Left ventricle myocardium inferior (tissue), 1 donor: ENCODE measurements around the gene PHLDB2. TPM values are rescaled to one million over a fixed set of nuclear protein-coding genes. Genes with fewer than 3 reads are reported as not detected.
A peak's percentile ranks its signal among the peaks of the same experiment; 100 is the strongest.

Experiments used
- DNase-seq: peaks from one replicate; pipeline ENCODE4 v3.0.0-alpha.2; 2020
- H3K27ac ChIP-seq: fragments of 200-600 bp; replicated peaks from 2 replicates; pipeline ENCODE4 v1.8.0; 2021
- H3K27me3 ChIP-seq: fragments of 200-600 bp; 2 replicates; pipeline ENCODE4 v1.8.0; 2021; ENCODE audit warnings: low read depth
- H3K36me3 ChIP-seq: fragments of 200-600 bp; 2 replicates; pipeline ENCODE4 v1.8.0; 2021
- H3K4me1 ChIP-seq: fragments of 200-600 bp; 2 replicates; pipeline ENCODE4 v1.8.0; 2021
- H3K4me3 ChIP-seq: fragments of 200-600 bp; 2 replicates; pipeline ENCODE4 v1.8.0; 2021; ENCODE audit warnings: mild to moderate bottlenecking, moderate library complexity
- H3K9me3 ChIP-seq: fragments of 200-600 bp; replicated peaks from 2 replicates; pipeline ENCODE4 v1.8.0; 2021
- intact Hi-C: fragments of 100-400 bp; cut with micrococcal nuclease; formaldehyde crosslinking; loops from one replicate; pipeline ENCODE4 v1.11.0; 2022
- total RNA-seq: library from RNA; stranded (reverse); fragmentation: NEBNext Ultra II Directional; extraction: Animal tissue kit (Norgen Biotek cat#: 25700); gene quantifications from one replicate; pipeline ENCODE4 v1.2.1, GENCODE V29; 2021
- TF ChIP-seq, protein P1 (sequence below): fragments of 200-600 bp; IDR thresholded peaks from 2 replicates; pipeline ENCODE4 v1.8.0; 2021; ENCODE audit warnings: antibody characterized with exemption, mild to moderate bottlenecking, borderline replicate concordance
- donor health status: DM: no; HTN: yes; CAD: no; lungs with severe emphysema.

PHLDB2 gene
- total RNA-seq, 1 donor from 2014 or later = 89.3 TPM

DNA sequence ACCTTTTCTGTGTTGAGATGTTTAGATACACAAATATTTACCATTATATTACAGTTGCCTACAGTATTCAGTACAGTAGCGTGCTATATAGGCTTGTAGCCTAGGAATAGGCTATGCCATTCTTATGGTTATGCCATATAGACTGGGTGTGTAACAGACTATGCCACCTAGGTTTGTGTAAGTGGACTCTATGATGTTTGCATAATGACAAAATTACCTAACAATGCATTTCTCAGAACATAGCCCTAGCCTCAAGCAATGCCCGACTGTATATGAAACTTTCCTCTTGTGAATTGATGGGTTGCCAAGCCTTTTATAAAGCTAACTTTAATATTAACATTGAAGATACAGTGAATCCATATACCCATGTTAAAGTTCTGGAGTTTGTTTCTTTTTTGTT is 10.3 kb upstream of the PHLDB2 start:
- DNase-seq = no peak
- H3K4me3 ChIP-seq = no peak overlapping the region
- no peaks in the 10 kb centered on the region for H3K9me3 ChIP-seq
- intact Hi-C loops = no loop called here
- peaks cover 26% of the 10 kb centered on the region for H3K4me1 ChIP-seq
- no peak overlapping the region for H3K27ac ChIP-seq
- H3K27me3 ChIP-seq = no peaks in the 10 kb centered on the region
- no peaks in the 10 kb centered on the region for H3K36me3 ChIP-seq
- TF ChIP-seq, protein P1, sequence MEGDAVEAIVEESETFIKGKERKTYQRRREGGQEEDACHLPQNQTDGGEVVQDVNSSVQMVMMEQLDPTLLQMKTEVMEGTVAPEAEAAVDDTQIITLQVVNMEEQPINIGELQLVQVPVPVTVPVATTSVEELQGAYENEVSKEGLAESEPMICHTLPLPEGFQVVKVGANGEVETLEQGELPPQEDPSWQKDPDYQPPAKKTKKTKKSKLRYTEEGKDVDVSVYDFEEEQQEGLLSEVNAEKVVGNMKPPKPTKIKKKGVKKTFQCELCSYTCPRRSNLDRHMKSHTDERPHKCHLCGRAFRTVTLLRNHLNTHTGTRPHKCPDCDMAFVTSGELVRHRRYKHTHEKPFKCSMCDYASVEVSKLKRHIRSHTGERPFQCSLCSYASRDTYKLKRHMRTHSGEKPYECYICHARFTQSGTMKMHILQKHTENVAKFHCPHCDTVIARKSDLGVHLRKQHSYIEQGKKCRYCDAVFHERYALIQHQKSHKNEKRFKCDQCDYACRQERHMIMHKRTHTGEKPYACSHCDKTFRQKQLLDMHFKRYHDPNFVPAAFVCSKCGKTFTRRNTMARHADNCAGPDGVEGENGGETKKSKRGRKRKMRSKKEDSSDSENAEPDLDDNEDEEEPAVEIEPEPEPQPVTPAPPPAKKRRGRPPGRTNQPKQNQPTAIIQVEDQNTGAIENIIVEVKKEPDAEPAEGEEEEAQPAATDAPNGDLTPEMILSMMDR = no peak

DNA sequence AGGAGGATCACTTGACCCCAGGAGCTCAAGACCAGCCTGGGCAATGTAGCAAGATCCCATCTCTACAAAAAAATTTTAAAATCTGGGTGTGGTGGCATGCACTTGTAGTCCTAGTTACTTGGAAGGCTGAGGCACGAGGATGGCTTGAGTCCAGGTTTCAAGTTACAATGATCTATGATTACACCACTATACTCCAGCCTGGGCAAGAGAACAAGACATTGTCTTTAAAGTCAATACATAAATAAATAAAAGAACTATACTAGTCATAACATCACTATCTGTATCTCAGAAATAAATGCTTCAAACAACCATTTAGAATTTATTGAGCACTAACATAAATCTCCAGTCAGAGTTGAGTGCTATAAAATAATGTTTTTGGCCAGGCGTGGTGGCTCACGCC is 8.5 kb upstream of the PHLDB2 start:
- H3K9me3 ChIP-seq = no peaks in the 10 kb centered on the region
- no peaks in the 10 kb centered on the region for H3K36me3 ChIP-seq
- TF ChIP-seq, protein P1 = no peak
- no peak for DNase-seq
- H3K4me1 ChIP-seq = peaks cover 30% of the 10 kb centered on the region
- no peaks in the 10 kb centered on the region for H3K27me3 ChIP-seq
- no peak overlapping the region for H3K4me3 ChIP-seq
- H3K27ac ChIP-seq = no peak overlapping the region
- intact Hi-C loops = no loop called here

DNA sequence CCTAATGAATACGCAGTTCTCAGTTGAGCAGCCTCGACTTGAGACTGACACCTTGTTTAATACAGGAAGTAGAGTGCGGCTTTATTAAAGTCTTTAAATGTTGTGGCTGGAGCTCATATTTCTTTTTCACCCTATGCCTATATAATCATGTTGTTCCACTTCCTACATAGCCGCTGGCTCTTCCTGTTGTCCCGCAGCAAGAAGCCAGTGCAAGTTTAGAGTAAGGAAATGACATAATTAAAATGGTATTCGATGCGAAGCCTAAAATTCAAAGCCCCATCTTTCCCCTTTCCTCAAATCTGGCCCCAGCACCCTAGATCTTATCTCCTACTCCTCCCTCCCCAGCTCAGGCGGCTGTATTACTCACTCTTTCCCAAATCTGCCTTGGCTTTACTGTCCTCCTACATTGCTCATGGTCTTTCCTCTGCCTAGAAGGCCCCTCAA is 7.5 kb upstream of the PHLDB2 start:
- TF ChIP-seq, protein P1 = no peak
- intact Hi-C loops = no loop called here
- Histone ChIP-seq H3K27me3 (no peaks in the 10 kb centered on the region), H3K4me1 (peaks cover 30% of the 10 kb centered on the region), H3K9me3 (no peaks in the 10 kb centered on the region), H3K36me3 (no peaks in the 10 kb centered on the region), H3K27ac (peak overlapping the region; percentile 68), H3K4me3 (no peak overlapping the region)
- no peak for DNase-seq

DNA sequence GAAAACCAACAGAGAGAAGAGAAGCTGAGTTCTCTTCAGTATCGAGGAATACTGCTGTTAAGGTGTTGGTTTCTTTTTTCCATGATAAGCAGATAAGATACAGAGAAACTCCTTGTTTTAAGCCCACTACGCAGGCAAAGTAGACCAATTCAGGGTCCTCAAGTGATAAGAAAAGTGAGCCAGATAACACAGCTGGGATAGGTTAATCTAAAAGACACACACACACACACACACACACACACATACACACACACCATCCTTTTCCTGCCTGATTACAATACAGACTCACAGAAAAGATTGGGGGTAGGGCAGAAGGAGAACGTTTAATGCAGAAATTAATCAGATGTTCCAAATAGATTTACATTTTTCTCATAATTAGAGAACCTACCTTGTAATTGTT is 6.5 kb upstream of the PHLDB2 start:
- DNase-seq = no peak
- H3K4me1 ChIP-seq = peaks cover 24% of the 10 kb centered on the region
- no peaks in the 10 kb centered on the region for H3K27me3 ChIP-seq
- H3K9me3 ChIP-seq = no peaks in the 10 kb centered on the region
- no peak overlapping the region for H3K27ac ChIP-seq
- no peaks in the 10 kb centered on the region for H3K36me3 ChIP-seq
- TF ChIP-seq, protein P1 = no peak
- intact Hi-C loops = no loop called here
- H3K4me3 ChIP-seq = no peak overlapping the region

DNA sequence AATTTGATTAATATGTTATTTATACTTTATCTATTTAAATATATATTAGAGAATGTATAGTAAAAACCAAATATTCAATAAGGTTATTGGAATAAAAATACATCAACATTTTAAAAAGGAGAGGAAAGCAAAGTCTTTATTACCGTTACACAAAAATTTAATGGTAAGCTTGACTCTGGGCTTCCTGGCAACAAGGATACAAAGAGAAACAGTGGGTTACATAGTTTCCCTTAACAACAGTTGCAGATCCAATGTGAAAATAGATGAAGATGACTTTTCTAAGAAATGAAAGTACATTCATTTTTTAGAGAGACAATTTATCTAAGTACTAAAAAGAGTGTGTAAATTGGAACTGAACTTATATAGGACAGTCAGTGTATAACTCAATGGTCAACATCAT is 6.0 kb upstream of the PHLDB2 start:
- intact Hi-C loops = no loop called here
- Histone ChIP-seq H3K4me1 (peaks cover 26% of the 10 kb centered on the region), H3K27me3 (no peaks in the 10 kb centered on the region), H3K9me3 (no peaks in the 10 kb centered on the region), H3K4me3 (no peak overlapping the region), H3K27ac (no peak overlapping the region), H3K36me3 (no peaks in the 10 kb centered on the region)
- TF ChIP-seq, protein P1 = no peak
- DNase-seq = no peak

DNA sequence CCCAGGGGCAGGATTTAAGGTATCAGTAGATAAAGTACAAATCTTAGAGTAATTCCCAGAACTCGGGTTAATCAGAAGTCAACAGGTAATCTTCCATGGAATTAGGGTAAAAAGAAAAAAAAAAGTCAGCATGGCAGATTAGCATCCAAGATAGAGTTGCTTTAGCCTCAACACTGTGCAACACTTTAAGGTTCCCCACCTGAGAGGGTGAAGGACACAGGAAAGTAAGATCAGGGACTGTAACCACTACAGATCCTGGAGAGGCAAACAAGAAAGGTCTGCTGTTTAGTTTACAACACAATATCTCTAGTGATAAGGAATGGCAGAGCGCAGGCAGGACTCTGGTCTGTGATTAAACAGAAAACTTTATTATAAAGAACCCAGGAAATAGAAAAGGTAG is 4.1 kb upstream of the PHLDB2 start:
- no peak overlapping the region for H3K4me3 ChIP-seq
- peaks cover 45% of the 10 kb centered on the region for H3K4me1 ChIP-seq
- TF ChIP-seq, protein P1 = no peak
- no peaks in the 10 kb centered on the region for H3K27me3 ChIP-seq
- H3K36me3 ChIP-seq = no peaks in the 10 kb centered on the region
- no peak overlapping the region for H3K27ac ChIP-seq
- no peaks in the 10 kb centered on the region for H3K9me3 ChIP-seq
- no peak for DNase-seq
- intact Hi-C loops = no loop called here
